ENCODE data around the gene AP1G1. TPM values are rescaled to one million over a fixed set of nuclear protein-coding genes. Genes with fewer than 3 reads are reported as not detected.

Gene AP1G1
- total and polyA plus RNA-seq, 2 of the 8 experiments (the other 6 are each of a cell fraction or from before 2014, with no cell fraction given), result 43.9 to 68.4 TPM

DNA sequence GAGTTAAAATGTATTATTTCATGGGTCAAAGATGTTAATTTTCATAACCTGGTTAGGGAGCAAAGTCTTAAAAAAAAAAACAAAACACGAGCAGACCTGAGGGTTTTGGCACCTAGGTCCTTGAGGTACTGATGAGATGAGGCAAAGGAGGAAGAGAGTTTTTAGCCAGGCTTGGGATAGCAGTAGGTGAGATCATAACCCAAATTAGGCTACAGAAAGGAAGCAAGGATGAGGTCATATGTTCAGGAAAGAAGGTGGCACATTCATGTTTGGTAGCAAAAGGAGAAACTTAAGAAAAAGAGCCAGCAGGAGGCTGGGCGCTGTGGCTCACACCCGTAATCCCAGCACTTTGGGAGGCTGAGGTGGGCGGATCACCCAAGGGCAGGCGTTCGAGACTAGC, 40.0 kb upstream of the AP1G1 start (continued):
- TF ChIP-seq, protein P1, sequence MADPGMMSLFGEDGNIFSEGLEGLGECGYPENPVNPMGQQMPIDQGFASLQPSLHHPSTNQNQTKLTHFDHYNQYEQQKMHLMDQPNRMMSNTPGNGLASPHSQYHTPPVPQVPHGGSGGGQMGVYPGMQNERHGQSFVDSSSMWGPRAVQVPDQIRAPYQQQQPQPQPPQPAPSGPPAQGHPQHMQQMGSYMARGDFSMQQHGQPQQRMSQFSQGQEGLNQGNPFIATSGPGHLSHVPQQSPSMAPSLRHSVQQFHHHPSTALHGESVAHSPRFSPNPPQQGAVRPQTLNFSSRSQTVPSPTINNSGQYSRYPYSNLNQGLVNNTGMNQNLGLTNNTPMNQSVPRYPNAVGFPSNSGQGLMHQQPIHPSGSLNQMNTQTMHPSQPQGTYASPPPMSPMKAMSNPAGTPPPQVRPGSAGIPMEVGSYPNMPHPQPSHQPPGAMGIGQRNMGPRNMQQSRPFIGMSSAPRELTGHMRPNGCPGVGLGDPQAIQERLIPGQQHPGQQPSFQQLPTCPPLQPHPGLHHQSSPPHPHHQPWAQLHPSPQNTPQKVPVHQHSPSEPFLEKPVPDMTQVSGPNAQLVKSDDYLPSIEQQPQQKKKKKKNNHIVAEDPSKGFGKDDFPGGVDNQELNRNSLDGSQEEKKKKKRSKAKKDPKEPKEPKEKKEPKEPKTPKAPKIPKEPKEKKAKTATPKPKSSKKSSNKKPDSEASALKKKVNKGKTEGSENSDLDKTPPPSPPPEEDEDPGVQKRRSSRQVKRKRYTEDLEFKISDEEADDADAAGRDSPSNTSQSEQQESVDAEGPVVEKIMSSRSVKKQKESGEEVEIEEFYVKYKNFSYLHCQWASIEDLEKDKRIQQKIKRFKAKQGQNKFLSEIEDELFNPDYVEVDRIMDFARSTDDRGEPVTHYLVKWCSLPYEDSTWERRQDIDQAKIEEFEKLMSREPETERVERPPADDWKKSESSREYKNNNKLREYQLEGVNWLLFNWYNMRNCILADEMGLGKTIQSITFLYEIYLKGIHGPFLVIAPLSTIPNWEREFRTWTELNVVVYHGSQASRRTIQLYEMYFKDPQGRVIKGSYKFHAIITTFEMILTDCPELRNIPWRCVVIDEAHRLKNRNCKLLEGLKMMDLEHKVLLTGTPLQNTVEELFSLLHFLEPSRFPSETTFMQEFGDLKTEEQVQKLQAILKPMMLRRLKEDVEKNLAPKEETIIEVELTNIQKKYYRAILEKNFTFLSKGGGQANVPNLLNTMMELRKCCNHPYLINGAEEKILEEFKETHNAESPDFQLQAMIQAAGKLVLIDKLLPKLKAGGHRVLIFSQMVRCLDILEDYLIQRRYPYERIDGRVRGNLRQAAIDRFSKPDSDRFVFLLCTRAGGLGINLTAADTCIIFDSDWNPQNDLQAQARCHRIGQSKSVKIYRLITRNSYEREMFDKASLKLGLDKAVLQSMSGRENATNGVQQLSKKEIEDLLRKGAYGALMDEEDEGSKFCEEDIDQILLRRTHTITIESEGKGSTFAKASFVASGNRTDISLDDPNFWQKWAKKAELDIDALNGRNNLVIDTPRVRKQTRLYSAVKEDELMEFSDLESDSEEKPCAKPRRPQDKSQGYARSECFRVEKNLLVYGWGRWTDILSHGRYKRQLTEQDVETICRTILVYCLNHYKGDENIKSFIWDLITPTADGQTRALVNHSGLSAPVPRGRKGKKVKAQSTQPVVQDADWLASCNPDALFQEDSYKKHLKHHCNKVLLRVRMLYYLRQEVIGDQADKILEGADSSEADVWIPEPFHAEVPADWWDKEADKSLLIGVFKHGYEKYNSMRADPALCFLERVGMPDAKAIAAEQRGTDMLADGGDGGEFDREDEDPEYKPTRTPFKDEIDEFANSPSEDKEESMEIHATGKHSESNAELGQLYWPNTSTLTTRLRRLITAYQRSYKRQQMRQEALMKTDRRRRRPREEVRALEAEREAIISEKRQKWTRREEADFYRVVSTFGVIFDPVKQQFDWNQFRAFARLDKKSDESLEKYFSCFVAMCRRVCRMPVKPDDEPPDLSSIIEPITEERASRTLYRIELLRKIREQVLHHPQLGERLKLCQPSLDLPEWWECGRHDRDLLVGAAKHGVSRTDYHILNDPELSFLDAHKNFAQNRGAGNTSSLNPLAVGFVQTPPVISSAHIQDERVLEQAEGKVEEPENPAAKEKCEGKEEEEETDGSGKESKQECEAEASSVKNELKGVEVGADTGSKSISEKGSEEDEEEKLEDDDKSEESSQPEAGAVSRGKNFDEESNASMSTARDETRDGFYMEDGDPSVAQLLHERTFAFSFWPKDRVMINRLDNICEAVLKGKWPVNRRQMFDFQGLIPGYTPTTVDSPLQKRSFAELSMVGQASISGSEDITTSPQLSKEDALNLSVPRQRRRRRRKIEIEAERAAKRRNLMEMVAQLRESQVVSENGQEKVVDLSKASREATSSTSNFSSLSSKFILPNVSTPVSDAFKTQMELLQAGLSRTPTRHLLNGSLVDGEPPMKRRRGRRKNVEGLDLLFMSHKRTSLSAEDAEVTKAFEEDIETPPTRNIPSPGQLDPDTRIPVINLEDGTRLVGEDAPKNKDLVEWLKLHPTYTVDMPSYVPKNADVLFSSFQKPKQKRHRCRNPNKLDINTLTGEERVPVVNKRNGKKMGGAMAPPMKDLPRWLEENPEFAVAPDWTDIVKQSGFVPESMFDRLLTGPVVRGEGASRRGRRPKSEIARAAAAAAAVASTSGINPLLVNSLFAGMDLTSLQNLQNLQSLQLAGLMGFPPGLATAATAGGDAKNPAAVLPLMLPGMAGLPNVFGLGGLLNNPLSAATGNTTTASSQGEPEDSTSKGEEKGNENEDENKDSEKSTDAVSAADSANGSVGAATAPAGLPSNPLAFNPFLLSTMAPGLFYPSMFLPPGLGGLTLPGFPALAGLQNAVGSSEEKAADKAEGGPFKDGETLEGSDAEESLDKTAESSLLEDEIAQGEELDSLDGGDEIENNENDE (IDR thresholded peaks at IDR 0.05; ENCODE audit: insufficient replicate concordance, low read length), result no peak
- TF ChIP-seq RAD21 (IDR thresholded peaks at IDR 0.05 in 1 of 2, conservative IDR thresholded peaks at IDR 0.05 in 1 of 2; ENCODE audit: low read depth in 2 of 2, low read length in 2 of 2) (no peak), HDAC2 (IDR thresholded peaks at IDR 0.05; ENCODE audit: borderline replicate concordance in 1 of 2, low read depth in 2 of 2, low read length in 2 of 2) (no peak), POU5F1 (IDR thresholded peaks at IDR 0.05; ENCODE audit: low read depth, low read length) (no peak), BRCA1 (IDR thresholded peaks at IDR 0.05; ENCODE audit: low read depth, low read length) (no peak), CREB1 (IDR thresholded peaks at IDR 0.05) (no peak)
